GM10266 (cell line): ENCODE measurements around the gene COL4A2.

Source experiments
- DNase-seq: peaks from one replicate; pipeline ENCODE4 v3.0.0; 2012; ENCODE audit errors: extremely low spot score
- TF ChIP-seq, protein P1 (sequence below): IDR thresholded peaks from 2 replicates; pipeline ENCODE4 v1.5.1; 2012; ENCODE audit warnings: mild to moderate bottlenecking, low read depth; ENCODE audit not compliant: control insufficient read depth, insufficient read depth; ENCODE audit errors: missing control alignments

COL4A2 gene

DNA sequence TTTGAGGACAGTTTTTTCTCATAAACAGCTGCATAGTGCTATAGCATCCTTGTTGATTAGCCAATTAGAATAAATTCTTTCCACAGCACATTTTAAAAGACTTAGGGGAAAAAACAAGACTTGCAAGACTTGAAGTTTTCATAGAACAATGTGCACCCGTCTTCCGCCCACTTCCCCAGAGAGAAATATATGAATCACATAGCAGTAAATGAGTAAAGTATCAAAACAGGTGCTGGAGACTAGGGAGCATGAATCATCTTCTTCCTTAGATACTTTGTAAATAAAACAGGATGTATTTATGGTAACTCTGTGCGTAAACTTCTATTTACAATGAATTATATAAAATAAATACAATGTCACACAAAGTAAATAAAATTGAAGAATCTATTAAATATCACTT is 75.1 kb downstream of the COL4A2 start:
- TF ChIP-seq, protein P1, sequence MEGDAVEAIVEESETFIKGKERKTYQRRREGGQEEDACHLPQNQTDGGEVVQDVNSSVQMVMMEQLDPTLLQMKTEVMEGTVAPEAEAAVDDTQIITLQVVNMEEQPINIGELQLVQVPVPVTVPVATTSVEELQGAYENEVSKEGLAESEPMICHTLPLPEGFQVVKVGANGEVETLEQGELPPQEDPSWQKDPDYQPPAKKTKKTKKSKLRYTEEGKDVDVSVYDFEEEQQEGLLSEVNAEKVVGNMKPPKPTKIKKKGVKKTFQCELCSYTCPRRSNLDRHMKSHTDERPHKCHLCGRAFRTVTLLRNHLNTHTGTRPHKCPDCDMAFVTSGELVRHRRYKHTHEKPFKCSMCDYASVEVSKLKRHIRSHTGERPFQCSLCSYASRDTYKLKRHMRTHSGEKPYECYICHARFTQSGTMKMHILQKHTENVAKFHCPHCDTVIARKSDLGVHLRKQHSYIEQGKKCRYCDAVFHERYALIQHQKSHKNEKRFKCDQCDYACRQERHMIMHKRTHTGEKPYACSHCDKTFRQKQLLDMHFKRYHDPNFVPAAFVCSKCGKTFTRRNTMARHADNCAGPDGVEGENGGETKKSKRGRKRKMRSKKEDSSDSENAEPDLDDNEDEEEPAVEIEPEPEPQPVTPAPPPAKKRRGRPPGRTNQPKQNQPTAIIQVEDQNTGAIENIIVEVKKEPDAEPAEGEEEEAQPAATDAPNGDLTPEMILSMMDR, result no peak
- no peak for DNase-seq

DNA sequence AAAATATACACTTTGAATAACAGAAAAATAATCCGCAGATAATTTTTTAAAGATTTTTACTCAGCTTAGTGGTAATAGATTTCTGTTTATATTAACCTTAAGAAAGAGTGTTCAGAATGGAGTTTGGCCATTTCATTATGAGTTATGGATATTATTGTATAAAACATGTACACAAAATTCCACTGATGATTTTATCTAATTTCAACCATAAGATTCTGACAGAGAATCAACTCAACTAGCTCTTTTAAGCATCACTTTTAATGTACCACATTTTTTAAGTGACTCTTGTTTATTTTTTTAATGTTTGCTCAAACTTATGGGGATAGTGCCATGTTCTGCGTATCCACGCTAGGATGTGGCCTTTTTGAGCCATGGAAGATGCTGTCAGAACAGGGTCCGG is 75.7 kb downstream of the COL4A2 start:
- DNase-seq, result no peak
- TF ChIP-seq, protein P1, result no peak

DNA sequence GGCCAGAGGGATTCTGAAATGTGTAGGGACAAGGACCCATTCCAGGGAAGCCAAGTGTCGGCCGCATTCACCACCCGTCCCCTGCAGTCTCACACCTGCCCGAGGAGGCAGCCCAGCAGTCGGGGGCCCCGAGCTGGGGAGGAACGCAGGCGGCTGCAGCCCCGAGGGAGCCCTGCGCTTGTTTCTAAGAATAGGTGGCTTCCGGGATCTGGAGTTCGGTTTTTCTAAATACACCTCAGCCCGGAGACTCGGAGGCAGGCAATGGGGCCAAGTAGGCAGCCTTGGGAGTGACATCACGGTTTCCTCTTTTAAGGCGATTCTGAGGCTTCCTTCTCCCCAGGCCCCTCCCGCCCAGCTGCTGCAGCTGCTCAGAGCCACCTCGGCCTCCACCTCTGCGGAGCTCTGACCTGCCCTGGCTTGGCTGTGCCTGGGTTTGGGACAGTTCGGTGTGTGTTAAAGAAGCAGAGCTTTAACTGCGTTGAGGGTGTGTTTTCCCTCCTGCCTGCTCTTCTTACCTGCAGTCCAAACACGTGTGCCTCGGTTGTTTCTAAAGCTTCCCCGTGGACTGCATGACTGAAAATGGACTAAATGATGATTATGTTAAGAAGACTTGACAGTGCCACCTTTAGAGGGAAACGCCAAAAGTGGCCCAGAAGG is 80.5 kb downstream of the COL4A2 start:
- TF ChIP-seq, protein P1, result no peak
- peak; percentile 45 for DNase-seq

GRCh38 chr13:110388108-110388943 is 81.2 kb downstream of the COL4A2 start:
- TF ChIP-seq, protein P1, result no peak
- no peak for DNase-seq

GRCh38 chr13:110390567-110390966 is 83.5 kb downstream of the COL4A2 start:
- no peak for DNase-seq
- TF ChIP-seq, protein P1, result no peak

GRCh38 chr13:110391273-110391672 is 84.2 kb downstream of the COL4A2 start:
- TF ChIP-seq, protein P1, result no peak
- no peak for DNase-seq
